GM21515 (cell line): ENCODE results near the gene ACACA.

Experiments
- ATAC-seq: cut with Tn5 transposase; IDR thresholded peaks from one replicate; pipeline ENCODE4 v1.9.1; 2021; ENCODE audit not compliant: unreplicated experiment

The ACACA gene

DNA sequence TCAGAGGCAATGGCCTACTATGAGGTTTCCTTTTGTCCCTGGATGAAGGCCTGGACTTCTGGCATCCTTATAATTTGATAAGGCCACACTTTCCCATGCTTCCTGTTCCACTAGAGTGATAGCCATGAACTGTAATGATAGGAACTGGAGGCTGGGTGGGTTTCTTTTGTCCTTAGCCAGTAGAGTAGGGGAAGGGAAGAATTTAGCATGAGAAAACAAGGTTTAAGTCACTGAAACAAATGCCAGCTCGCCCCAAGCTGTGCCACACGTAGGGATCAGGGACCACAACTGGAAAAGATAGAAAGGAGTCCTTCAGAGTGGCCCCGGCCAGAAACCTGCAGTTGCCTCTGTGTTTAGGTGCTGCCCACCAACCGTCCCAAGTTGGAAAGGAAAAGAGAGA is 111.7 kb downstream of the ACACA start:
- no peak for ATAC-seq

DNA sequence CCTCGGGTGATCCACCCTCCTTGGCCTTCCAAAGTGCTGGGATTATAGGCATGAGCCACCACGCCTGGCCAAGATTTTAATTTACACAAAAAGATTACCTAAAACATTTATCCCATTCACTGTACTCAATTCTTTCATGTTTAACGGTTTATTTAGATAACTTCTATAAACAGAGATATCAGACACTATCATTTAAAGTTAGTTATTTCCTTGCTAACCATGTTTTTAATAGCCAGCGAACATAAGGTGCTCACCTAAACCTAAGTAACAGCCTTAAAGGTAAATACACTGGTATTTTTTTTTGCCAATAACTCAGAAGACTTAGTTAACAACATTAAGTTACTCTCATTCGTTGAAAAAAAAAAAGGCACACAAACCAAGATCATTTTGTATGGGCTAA is 112.9 kb downstream of the ACACA start:
- no peak for ATAC-seq

DNA sequence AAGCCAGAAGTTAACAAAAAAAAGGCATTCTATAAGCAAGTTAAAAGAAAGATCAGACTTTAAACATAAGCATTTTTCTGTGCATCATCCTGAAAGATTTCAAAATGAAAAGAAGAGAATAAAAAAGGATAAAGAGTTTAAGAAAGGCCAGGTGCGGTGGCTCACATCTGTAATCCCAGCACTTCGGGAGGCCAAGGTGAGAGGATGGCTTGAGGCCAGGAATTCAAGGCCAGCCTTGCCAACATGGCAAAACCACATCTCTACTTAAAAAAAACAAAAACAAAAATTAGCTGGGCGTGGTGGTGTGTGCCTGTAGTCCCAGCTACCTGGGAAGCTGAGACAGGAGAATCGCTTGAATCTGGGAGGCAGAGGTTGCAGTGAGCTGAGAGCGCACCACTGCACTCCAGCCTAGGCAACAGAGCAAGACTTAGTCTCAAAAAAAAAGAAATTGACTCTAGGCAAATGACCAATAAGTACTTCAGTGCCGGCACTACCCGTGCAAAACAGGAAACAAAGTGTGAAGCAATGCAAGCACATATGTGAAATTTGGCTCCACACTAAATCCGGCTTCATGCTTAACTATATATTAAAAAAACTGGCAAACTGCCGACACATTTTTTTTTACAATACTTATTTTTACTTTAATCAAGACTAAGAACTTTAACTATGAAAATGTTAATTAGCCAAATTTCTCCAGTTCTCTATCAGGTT is 114.1 kb downstream of the ACACA start:
- ATAC-seq, result no peak

DNA sequence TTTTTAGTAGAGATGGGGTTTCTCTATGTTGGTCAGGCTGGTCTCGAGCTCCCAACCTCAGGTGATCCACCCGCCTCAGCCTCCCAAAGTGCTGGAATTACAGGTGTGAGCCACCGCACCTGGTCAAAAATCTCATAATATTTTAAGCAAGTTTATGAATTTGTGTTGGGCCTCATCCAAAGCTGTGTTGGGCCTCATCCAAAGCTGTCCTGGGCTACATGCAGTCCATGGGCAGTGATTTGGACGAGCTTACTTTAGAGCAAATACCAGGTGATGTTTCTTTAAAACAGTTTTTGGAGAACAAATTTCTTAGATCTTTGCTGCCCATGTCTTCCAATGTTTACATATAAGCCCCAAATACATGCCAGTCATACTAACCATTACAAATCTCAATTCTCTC is 115.3 kb downstream of the ACACA start:
- ATAC-seq, result no peak

DNA sequence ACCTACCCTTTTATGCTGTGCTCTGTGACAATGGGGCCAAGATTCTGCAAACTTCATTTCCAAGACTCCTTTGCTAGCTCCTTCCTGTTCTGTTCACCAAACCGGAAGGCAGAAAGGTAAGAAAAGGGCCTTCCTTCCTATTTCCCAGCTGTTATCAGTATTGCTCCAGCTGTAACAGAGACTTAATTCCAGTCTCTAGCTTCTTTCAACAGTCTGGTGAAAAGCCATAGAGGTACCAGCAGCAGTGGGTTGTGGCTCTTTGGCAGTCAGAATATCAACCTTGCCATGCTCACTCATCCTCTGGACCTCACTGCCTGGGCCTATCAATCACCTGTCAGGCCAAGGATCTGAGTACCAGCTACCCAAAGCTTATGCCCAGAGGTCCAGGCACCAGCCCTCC is 120.2 kb downstream of the ACACA start:
- no peak for ATAC-seq

DNA sequence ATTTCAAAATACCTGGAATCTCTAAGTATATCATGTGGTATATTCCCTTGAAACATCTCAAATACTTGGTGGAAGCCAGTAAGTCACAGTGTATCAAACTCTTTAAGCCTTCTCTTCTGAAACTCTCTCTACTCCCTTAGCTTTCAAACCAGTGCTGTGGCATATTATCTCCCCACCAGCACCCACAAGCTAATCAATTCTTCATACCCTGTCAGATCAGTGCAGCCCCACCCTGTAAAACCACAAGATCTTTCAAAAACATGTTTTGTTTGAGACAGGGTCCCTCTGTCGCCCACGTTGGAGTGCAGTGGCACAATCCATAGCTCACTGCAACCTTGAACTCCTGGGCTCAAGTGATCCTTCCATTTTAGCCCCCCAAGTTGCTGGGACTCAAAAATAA is 122.4 kb downstream of the ACACA start:
- ATAC-seq, result no peak

DNA sequence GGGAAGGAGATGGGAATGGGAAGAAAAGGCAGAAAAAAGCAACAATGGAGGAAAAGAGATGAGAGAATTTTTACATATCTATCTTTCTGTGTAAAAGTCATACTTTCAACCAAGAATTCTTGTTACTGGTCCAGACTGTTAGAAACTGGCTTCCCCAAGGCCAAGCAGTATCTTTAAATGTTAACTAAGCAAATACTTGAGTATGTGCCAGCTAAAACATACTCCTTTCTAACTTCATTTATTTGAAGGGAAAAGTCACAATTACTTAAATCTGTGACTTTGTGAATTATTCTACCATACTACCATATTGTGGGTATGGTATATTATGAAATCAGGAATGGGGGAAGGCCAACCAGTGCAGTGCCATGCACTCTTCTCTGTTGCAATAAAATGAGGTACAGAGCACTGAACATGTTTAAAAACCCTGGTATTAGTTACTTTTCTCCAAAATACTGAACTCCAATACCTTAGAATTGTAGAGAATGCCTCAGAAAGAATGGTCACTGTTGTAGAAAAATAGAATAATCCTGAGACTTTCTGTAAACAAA is 123.1 kb downstream of the ACACA start:
- ATAC-seq, result no peak

DNA sequence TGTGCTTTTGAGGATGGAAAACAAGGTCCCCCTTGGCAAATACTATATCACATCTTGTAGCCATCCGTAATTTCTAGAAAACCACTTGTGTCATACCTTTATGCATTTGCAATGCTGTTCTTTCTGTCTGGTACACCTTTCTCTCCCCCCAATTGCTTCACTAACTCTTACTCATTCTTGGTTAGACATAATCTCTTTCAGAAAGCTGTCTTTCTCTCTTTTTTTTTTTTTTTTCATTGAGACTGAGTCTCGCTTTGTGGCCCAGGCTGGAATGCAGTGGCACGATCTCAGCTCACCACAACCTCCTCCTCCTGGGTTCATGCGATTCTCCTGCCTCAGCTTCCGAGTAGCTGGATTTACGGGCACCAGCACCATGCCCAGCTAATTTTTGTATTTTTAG is 125.8 kb downstream of the ACACA start:
- no peak for ATAC-seq

DNA sequence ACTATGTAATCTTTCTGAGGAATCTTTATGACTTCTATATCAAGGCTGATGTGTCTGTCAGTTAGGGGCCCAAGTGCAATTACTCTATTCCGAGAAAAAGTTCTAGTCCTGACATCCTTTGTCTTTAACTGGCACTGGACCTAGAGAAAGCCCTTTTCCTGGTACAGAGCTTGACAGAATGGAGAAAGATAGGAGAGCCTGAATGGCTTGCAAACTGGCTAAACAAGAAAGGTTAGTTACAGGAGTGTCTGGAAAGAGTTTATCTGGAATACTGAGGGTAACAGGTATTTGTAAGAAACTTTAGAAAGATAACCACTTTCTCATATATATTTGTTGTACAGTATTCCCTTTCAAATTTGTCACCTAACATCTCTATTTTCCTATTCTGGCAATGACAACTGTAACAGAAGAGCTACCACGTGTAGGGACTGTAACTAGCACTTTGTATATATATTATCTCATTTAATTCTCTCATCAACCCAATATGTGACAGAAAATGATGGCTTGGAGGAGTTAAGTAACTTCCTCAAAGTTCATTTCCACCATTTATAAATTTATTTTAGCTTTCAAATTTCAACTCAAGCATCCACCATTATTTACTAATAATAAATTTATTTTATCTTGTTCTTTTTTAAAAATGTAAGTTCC is 128.3 kb downstream of the ACACA start:
- no peak for ATAC-seq

DNA sequence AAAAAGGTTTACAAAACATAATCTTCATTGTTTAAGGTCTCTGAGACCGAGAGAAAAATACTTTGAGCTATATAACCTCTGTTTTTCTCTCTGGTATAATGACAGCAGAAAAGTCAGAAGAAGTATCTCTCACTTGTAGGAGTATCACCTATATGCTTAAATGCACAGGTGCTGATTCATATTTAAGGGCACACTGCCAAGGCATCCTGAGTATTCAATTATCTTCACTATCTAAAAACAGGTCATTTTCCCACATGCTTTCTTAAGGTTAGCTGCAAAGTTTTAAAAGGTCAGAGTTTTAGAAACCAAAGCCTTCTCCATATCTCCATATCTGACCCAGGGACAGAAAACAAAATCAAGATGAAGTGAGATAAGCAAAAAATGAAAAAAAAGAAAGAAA is 130.2 kb downstream of the ACACA start:
- ATAC-seq, result no peak

DNA sequence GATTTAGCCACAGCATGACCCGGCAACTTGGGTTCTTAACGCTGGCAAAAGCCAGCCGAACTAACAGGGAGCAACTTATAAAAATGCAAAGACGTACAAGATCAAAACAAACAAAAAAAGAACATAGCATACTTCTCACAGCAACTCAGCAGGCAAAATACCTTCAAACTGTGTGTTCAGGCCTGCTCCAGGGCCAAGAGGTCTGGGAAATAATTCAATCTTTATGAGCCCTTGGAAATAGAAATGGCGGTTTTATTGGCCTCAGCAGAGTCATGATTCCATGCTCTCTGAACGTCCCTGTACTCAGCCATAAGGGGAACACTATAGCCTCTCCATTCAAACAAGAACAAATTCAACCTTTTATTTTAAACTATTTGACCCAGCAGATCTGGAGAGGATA is 132.2 kb downstream of the ACACA start:
- no peak for ATAC-seq

DNA sequence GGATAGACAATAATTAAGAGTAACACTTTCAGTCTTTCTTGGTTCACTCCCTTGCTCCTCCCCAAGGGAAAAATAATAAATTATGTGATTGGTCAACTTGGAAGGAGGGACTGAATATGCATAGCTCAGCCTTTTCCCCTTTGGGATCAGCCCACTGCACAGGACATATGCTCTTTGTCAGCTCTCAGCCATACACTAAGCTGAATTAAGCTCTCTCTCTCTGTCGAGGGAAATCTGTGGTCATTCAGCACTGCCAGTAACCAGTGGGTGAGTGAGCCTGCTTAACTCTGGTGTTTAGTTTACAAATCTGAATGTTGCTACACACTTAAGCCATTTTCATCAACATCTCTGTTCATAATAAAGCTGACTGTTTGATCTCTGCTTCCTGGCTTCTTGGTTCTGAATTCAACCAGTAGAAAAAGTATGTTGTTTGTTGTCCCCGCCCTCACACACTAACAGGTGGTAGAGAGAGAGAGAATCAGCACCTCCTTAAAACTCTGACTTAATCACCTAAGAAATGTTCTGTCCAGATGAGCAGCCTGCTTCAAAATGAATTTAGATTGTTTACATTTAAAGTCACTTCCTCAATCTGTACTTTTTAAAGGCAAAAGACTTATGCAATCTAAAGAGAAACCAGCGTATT is 133.1 kb downstream of the ACACA start:
- no peak for ATAC-seq

DNA sequence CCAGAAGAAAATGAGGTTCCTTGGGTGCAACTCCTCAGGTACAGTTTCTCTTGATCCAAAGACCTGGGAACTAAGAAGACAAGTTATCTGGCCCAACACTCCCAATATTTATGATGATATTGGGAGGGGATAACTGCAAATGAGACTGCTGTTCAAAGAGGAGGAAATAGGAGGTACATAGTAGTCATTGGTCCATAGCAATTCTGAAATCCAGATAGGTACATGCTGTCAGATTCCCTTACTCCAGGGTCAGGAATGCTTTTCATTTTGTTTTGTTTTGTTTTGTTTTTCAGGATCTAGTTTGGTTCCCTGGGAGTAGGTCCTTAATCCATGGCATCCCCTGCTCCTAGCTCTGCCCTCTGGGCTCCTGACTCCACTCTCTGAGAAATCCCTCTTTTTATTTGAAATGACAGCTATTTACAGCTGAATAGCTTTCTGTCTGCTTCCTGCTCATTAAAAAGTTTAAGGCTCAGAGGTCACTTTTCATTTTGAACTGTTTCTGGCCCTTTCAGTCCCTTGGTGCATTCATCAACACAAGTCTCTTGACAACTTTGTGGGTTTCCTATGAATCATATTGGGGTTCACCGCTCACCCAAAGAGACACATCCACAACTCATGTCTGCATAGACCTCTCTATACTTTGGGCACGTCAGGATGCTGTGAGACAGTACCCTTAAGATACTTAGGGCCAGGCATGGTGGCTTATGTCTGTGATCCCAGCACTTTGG is 141.0 kb downstream of the ACACA start:
- ATAC-seq, result no peak

DNA sequence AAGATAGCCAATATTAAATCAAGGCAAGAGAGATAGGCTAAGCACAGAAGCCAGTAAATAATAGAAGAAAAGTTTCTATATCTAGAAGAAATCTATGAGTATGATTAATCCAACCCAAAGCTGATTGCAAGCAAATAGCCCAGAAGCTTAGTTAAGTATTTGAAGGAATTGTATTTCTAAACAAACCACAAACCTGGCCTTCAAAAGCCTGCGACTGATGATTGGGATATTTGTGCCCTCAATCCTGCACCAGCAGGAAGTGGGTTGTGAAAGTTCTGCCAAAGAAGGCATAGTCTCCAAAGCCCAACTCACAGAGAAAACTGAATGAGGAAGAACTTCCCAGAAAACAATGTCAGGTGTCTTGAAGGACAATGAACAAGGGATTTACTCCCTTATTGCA is 145.3 kb downstream of the ACACA start:
- ATAC-seq, result no peak

DNA sequence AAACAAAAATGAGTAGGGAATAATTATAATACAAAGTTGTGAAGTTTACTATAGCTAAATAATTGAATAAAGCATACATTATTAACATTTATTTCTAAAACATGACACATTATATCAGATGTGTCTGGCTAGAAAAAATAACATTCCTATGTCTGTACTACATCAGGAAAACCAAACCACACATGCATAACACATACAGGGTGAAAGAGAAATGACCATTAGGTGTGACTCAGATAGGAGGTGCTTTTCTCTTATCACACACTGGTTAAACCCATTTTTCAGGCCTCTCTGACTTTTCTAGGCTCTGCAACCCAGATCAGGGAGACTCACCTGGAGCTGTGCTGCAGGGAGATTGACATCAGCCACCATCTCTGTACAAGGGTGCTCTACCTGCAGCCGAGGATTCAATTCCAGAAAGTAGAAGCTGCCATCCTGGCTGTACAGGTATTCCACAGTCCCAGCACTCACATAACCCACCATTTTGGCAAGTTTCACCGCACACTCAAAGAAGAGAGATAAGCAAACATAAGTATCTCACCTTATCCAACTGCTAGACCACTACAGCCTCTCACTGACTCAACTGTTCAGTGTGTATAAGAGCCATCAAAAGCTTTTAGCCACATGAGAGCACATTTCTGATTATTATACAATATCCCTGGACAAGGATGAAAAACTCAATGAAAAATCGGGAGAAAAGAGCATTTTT is 147.5 kb downstream of the ACACA start:
- no peak for ATAC-seq

DNA sequence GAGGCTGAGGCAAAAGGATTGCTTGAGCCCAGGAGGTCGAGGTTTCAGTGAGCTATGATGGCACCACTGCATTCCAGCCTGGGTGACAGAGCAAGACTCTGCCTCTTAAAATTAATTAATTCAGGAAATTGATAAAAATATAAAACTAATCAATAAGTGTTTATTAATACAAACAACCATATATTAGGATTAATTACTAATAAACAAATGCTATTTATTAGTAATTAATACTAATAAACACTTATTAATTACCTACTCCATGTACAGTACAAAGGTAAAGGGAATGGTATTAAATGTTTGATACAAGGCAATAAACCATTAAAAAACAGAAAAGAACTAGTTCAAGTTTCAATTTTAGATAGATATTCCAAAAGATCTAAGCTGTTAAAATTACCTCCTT is 150.0 kb downstream of the ACACA start:
- ATAC-seq, result no peak

DNA sequence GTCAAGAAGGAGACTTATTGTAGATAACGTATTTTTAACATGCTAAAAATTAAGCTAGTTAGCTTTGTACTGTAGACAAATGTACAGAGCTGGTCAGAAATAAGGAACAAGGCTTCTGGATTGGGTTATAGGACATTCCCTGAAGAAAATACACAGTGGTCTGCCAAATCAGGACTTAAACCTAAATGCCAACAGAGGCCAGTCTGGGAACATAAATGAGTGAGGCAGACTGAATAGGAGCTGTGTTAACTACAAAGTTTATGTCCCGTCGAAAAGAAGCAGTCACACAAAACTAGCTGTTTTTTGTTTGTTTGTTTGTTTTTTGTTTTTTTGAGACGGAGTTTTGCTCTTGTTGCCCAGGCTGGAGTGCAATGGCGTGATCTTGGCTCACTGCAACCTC is 151.2 kb downstream of the ACACA start:
- no peak for ATAC-seq

DNA sequence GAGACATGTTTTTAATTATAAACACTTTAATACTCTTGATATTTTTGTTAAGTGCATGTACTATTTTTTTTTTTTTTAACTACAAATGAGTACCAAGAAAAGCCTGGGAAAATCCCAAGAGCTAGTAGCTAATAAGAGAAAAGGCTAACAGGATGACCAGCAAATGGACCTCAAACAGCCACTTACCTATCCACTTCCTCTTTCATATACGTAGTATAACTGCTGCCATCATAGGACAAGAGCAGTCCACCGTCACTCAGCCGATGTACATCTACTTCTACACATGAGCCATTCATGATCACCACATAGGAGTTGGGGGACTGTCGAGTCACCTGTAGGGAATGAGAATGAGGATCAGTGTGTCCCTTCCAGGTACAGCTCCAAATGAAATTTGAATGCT is 158.8 kb downstream of the ACACA start:
- ATAC-seq, result no peak

DNA sequence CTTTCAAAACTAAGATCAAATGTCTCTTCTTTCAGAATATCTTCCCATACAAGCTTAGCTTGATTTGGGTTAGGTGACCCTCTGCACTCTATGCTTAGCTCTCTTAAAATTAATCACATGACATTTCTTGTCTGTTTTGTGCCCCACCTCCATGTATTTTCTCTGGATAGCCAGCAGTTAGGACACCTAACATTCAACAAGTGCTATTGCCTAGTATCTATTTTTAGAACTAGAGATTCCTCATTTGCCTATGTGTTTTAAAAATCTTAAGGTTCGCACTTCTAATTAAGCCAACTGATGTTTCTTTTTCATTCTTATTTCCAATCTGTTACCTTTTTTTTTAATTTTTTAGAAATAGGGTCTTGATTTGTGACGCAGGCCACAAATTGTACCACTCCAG is 160.6 kb downstream of the ACACA start:
- no peak for ATAC-seq

DNA sequence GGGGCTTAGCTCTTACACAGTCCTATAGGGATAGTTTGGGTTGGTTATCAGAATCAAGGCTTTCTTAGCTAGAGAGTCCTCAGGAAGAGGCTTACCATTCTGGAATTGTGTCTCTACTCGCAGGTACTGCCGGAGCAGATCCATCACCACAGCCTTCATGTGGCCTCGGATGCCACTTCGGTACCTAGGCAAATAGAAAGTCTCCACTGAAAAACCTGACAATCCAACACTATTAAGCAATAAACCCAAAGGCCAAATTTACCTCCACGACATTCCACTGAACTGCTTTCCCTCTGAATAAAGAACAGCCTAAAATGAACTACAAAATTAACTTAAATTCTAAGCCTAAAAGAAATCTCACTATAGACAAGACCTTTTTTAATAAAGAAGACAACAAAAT is 166.3 kb downstream of the ACACA start:
- no peak for ATAC-seq
